ENCODE measurements around the gene ADCY9. TPM values are rescaled to one million over a fixed set of nuclear protein-coding genes. Genes with fewer than 3 reads are reported as not detected.
A peak's percentile ranks its signal among the peaks of the same experiment; 100 is the strongest.

ADCY9 gene
- total RNA-seq, 1 donor from 2014 or later: 26.9 TPM

- Mint-ChIP-seq H3K36me3 (ENCODE audit: unreplicated experiment) (peaks cover 9% of the 10 kb centered on the region), H3K27me3 (ENCODE audit: unreplicated experiment) (no peaks in the 10 kb centered on the region), H3K9me3 (ENCODE audit: unreplicated experiment) (peaks cover 3% of the 10 kb centered on the region), H3K4me3 (ENCODE audit: unreplicated experiment) (no peak overlapping the region), H3K4me1 (ENCODE audit: unreplicated experiment) (peaks cover 11% of the 10 kb centered on the region), H3K27ac (ENCODE audit: unreplicated experiment) (no peak overlapping the region)
- DNase-seq (ENCODE audit: extremely low spot score, unreplicated experiment): no peak
- TF ChIP-seq CTCF (IDR thresholded peaks at IDR 0.05): no peak
These were observed 90.8 kb downstream of the ADCY9 start for GRCh38 chr16:4025428-4025827.

GRCh38 chr16:4021916-4022315, 94.3 kb downstream of the ADCY9 start:
- TF ChIP-seq CTCF (IDR thresholded peaks at IDR 0.05): no peak
- Mint-ChIP-seq H3K36me3 (ENCODE audit: unreplicated experiment) (peaks cover 3% of the 10 kb centered on the region), H3K27me3 (ENCODE audit: unreplicated experiment) (no peaks in the 10 kb centered on the region), H3K9me3 (ENCODE audit: unreplicated experiment) (no peaks in the 10 kb centered on the region), H3K4me1 (ENCODE audit: unreplicated experiment) (peaks cover 24% of the 10 kb centered on the region), H3K27ac (ENCODE audit: unreplicated experiment) (no peak overlapping the region), H3K4me3 (ENCODE audit: unreplicated experiment) (no peak overlapping the region)
- no peak for DNase-seq (ENCODE audit: extremely low spot score, unreplicated experiment)

DNA sequence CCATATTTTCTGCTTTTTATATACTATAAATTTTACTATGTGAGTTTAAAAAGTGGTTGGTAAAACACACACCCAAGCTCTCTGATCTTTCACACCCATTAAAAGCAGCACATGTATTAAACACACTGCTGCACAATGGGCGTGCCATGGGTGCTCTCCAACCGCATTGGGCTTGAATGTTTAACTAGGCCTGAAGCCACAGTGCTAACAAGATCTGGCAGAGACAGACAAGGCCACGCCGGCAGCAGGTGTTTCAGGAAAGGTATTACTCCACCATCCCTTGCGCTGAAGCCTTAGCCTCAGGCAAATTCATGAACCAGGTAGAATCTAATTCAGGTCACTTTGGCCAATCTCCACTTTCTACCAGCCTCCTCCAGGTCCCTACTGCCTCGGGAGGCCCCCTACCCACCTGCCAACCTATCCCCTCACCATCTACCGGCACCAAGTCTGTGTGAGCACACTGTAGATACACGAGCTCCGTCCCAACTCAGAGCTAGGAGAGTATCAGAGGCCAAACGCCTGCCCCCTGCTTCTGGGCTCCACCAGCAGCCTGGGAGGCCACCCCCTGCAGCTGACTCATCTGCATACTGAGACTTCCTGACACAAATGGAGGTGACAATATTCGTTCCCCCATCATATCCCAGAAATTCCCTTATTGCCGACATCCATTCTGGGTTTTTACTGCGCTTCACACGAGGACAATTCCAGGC, 95.0 kb downstream of the ADCY9 start:
- H3K4me3 Mint-ChIP-seq (ENCODE audit: unreplicated experiment): no peak overlapping the region
- no peaks in the 10 kb centered on the region for H3K27me3 Mint-ChIP-seq (ENCODE audit: unreplicated experiment)
- no peaks in the 10 kb centered on the region for H3K9me3 Mint-ChIP-seq (ENCODE audit: unreplicated experiment)
- TF ChIP-seq CTCF (IDR thresholded peaks at IDR 0.05): no peak
- H3K4me1 Mint-ChIP-seq (ENCODE audit: unreplicated experiment): peaks cover 26% of the 10 kb centered on the region
- H3K27ac Mint-ChIP-seq (ENCODE audit: unreplicated experiment): peak overlapping the region; percentile 39
- peaks cover 3% of the 10 kb centered on the region for H3K36me3 Mint-ChIP-seq (ENCODE audit: unreplicated experiment)
- no peak for DNase-seq (ENCODE audit: extremely low spot score, unreplicated experiment)

DNA sequence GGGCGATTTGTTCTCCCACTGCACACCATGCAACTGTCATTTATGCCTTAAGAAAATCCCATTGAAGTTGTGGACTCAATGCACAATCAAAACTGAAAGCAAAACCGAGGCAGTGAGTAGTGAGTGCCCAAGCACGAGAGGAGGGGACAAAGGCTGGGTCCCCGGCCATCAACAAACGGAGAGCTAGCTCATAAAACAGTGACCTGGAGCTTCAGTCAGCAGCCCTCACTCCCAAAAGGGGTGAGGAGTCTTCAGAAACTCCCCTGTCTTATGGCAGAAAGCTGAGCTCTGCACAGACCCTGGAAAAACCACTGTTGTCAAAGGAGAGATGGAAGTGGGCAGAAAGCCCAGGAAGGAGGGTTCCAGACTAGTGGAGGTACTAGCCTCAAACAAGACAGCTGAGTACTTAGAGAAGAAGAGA, 96.9 kb downstream of the ADCY9 start:
- DNase-seq (ENCODE audit: extremely low spot score, unreplicated experiment): no peak
- H3K27ac Mint-ChIP-seq (ENCODE audit: unreplicated experiment): peak overlapping the region; percentile 61
- peak overlapping the region; percentile 61 for H3K4me3 Mint-ChIP-seq (ENCODE audit: unreplicated experiment)
- peaks cover 39% of the 10 kb centered on the region for H3K4me1 Mint-ChIP-seq (ENCODE audit: unreplicated experiment)
- no peaks in the 10 kb centered on the region for H3K36me3 Mint-ChIP-seq (ENCODE audit: unreplicated experiment)
- no peak for TF ChIP-seq CTCF (IDR thresholded peaks at IDR 0.05)
- no peaks in the 10 kb centered on the region for H3K27me3 Mint-ChIP-seq (ENCODE audit: unreplicated experiment)
- H3K9me3 Mint-ChIP-seq (ENCODE audit: unreplicated experiment): no peaks in the 10 kb centered on the region

DNA sequence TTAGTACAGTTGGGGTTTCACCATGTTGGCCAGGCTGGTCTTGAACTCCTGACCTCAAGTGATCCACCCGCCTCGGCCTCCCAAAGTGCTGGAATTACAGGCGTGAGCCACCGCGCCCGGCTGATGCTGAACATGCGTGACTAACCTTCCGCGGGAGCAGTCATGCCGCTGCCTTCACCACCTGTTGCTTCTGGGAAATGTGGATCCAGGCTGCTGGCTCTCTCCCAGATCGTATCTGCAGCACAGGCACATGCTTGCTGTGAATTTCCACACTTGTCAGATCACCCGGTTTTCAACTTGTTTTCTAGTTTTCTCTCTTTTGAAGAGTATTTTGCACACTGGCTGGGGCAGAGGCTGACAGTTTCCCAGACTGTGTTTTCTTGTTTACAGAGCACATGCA, 97.9 kb downstream of the ADCY9 start:
- no peak for DNase-seq (ENCODE audit: extremely low spot score, unreplicated experiment)
- H3K36me3 Mint-ChIP-seq (ENCODE audit: unreplicated experiment): no peaks in the 10 kb centered on the region
- no peaks in the 10 kb centered on the region for H3K27me3 Mint-ChIP-seq (ENCODE audit: unreplicated experiment)
- H3K9me3 Mint-ChIP-seq (ENCODE audit: unreplicated experiment): no peaks in the 10 kb centered on the region
- no peak overlapping the region for H3K27ac Mint-ChIP-seq (ENCODE audit: unreplicated experiment)
- no peak for TF ChIP-seq CTCF (IDR thresholded peaks at IDR 0.05)
- H3K4me1 Mint-ChIP-seq (ENCODE audit: unreplicated experiment): peaks cover 48% of the 10 kb centered on the region
- no peak overlapping the region for H3K4me3 Mint-ChIP-seq (ENCODE audit: unreplicated experiment)
